SW 1271 (cell line): ENCODE measurements around the gene HYAL2.

Experiments used
- DNase-seq, 2 experiments: peaks; one replicate each; lab custom pipeline; 2025; lab: John Stamatoyannopoulos, UW

Gene HYAL2

DNA sequence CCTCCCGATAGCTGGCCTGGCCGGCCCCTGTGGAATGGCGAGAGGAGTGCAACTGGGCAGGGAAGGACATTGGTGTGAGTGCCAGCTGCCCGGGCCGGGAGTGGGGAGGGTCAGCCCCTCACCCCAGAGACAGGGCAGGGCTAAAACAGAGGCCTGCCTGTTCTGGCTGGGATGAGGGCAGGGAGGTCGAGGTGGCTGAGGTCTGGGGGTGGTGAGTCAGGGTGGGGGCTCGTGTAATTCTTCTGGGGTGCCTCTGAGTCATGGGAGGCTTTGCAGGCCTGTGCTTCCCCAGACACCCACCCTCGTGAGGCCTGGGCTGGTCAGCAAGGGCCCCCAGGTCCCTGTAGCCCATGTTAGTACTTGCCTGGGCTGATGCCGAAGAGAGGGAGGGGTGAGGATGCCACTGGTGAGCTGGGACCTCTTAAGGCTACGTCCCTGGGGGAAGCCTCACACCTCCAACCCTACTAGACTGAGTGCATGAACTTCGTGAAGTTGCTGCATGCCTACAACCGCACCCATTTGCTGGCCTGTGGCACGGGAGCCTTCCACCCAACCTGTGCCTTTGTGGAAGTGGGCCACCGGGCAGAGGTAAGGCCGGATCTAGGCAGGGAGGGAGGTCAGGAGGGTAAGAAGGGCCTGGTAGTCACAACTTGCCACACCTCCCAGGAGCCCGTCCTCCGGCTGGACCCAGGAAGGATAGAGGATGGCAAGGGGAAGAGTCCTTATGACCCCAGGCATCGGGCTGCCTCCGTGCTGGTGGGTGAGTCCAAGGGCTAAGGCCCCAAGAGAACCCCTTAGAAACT, 51.9 kb downstream of the HYAL2 start:
- no peak for DNase-seq

DNA sequence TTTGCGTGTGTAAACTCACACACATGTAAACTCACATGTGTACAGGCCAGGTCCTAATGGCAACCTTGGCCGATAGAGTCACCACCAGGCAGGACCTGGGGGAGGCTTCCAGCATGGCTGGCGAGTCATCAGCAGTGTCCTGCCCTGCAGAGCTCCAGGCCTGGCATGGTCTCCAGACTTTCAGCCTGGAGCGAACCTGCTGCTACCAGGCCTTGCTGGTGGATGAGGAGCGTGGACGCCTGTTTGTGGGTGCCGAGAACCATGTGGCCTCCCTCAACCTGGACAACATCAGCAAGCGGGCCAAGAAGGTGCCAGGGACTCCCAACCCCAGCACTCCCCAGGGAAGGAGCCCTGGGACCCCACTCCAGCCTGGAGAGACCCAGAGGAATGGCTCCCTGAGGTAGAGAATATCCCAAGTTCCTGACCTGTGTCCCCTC, 52.5 kb downstream of the HYAL2 start:
- no peak for DNase-seq

DNA sequence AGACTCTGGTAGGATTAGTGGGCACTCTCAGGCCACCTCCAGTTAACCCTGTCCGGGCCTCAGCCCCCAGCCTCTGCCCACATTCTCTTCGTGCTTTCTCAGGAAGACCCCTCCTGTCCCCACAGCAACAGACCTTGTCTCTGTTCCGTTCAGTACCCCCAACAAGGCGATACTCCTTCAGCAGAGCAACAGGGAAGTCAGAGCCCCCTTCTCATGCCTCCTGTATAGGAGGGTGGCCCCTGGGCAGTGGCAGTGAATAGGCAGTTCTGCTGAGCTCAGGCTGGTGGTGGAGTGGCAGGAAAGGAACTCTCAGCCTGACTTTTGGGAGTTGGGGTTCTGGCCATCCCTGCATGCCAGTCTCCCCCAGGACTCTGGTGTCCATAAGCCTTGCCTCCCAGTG, 53.1 kb downstream of the HYAL2 start:
- no peak for DNase-seq

DNA sequence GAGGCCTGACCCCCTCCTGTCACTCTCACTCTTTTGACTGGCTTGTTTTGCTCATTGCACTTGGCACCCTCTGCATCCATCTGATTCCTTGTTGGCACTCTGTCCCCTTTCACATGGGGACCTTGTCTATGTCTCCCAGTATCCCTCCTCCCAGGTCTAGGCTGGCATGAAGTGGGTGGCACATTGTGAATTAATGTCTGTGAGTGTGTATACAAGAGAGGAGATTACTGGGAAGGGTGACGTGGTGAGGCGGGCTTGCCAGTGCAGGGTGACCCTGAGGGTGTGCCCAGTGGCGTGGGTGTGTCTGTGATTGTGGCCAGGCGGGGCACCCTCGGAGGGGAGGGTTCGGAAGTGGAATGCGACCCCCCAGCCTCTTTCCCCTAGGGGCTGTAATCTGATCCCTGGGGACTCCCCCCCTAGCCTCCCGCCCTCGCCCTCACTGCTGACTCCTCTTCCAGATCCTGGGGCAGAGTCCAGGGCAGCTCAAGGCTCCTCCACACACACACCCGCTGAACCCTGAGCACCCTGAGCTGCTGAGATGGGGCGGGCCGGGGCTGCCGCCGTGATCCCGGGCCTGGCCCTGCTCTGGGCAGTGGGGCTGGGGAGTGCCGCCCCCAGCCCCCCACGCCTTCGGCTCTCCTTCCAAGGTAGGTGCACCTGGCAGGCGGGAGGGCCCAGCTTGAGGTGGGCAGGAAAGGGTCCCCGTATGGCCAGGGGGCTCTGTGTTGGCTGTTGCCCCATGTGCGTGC, 53.7 kb downstream of the HYAL2 start, which contains the start of gene SEMA3B:
Gene SEMA3B (plus strand): TSS at position 445 of the 749 bp plus-strand sequence. CDS start 94 bp downstream, at position 539.
- DNase-seq: no peak

DNA sequence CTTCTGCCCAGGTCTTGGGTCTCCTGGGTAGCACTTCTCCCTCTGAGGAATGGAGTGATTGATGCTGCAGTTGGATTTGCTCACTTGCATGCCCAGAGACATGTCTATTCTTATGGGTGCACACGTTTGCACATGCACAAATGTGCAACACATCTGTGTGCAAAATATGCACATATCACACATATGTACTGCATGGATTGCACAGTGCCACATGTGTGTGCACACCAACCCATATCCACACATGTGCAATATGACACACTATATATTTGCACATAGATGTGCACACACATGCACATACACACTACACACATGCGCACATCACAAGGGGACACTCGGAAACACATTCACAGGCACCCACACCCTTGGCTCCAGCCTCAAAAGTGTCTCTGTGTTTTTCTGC, 54.3 kb downstream of the HYAL2 start:
- no peak for DNase-seq
